Pons (tissue), 1 donor: ENCODE results near the gene ATP11A.

Experiments
- DNase-seq: peaks from one replicate; pipeline ENCODE4 v3.0.0-alpha.2; 2016; ENCODE audit warnings: low spot score

Gene ATP11A

DNA sequence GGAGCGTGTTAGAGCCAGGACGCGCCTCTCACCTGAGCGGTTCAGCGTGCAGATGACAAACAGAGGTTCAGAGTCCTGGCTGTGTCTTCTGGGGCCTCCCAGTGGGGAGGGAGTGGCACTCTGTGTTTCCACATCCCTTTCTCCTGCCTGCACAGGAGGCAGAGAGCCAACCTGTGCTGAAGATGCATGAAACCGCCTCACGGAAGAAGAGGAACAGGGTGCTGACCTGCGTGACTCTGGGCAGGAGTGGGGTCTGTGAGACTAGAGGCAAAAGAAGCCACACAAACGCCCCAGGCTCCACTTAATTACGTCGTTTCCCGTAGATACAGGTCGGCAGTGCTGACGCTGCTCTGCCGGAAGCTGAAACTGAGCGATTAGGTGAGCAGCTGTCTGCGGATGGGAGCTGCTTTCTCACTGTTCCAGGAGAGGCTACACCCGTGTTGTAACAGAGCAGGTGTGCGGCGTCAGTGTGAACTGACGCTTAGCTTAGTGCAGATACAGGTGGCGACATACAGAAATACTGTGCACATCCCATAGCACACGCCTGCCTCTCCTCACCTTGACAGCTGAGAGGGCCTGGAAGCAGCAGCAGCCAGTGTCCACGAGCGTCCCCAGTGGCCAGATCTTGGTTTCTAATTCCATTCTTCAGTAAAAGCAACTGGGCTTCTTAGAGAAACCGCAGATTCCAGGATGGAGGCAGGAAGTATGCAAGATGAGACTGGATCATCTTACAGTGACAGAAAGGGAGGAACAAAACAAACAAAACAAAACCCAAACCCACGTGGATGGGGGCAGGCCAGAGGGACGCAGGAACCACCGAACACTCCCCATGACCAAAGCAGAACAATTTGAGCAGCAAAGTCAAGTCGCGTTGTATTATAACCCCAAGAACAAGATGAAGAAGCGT lies 241.4 kb downstream of the ATP11A start:
- no peak for DNase-seq

DNA sequence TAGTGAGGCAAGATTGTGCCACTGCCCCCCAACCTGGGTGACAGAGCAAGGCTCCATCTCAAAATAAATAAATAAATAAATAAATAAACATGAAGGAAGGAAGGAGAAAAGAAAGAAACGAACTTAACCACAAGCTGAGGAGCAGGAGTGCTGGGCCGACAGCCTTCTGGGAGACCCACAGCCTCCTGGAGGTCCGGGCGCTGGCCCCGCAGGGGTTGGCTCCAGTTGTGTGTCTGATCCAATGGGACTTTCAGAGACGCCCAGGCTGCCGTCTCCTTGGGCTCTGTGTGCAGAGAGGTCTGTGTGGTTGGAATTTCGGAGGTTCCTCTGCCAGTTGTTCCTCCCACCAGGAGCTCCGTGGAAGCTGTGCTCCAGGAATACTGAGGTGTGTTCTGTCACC lies 243.1 kb downstream of the ATP11A start:
- DNase-seq: no peak

DNA sequence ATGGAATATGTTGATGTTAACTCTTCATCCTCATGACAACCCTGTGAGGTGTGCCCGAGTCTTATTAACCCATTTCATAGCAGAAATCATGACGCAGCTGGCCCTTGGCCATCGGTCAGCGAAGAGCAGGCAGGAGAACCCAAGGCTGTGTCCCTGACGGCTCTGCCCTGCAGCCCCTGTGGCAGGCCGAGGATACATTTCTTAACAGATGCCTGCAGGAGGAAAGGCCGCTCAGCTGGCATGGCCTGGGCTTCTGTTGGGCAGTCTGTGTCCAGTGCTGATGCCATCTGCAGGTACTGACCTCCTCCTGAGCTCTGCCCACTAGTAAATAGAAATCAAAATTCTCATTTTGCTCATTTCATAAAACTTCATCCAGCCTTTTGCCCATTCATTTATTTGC lies 243.8 kb downstream of the ATP11A start:
- DNase-seq: no peak

DNA sequence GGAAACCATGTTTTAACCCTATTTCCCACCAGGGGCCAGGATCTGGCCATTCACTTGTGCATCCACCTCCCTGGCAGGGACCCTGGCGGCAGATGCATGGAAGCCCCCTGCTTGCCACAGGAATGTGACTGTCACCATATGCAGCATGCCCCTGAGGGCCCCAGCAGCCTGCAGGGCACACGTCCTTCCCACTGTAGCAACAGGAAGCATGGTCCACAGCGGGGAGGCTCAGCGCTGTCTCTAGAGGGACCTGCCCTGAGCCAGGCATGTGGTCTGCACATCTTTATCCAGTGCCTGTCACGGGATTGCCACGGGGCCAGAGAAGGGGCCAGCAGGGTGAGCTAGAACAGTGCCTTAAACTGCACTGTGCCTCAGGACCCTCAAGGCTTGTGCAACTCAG lies 244.2 kb downstream of the ATP11A start:
- DNase-seq: no peak
